MM.1S (cell line): ENCODE measurements around the gene CACNG4.

Experiments used
- DNase-seq: peaks from one replicate; pipeline ENCODE4 v3.0.0-alpha.2; 2015
- H2AFZ ChIP-seq: fragments of 300-600 bp; sonication (generic); 2 replicates; pipeline ENCODE4 v1.6.0; 2016; ENCODE audit warnings: antibody characterized with exemption, low read length
- H3F3A ChIP-seq: fragments of 300-600 bp; sonication (generic); 2 replicates; pipeline ENCODE4 v1.6.1; 2016; ENCODE audit warnings: mild to moderate bottlenecking, antibody characterized with exemption, low read length, moderate library complexity, mixed read lengths; ENCODE audit not compliant: insufficient read depth
- H3K27ac ChIP-seq: fragments of 300-600 bp; sonication (generic); 2 replicates; pipeline ENCODE4 v1.5.1; 2016; ENCODE audit warnings: mild to moderate bottlenecking, low read length
- H3K27me3 ChIP-seq: fragments of 300-600 bp; sonication (generic); replicated peaks from 2 replicates; pipeline ENCODE4 v1.6.0; 2016; ENCODE audit warnings: low read length; ENCODE audit not compliant: insufficient read depth
- H3K36me3 ChIP-seq: fragments of 300-600 bp; sonication (generic); replicated peaks from 2 replicates; pipeline ENCODE4 v1.6.1; 2016; ENCODE audit warnings: mild to moderate bottlenecking, low read length, mixed read lengths; ENCODE audit not compliant: insufficient read depth
- H3K4me1 ChIP-seq: fragments of 300-600 bp; sonication (generic); 2 replicates; pipeline ENCODE4 v1.6.1; 2016; ENCODE audit warnings: low read length, mixed read lengths
- H3K4me2 ChIP-seq: fragments of 300-600 bp; sonication (generic); 2 replicates; pipeline ENCODE4 v1.6.0; 2016; ENCODE audit warnings: low read depth, low read length
- H3K4me3 ChIP-seq: fragments of 300-600 bp; sonication (generic); 2 replicates; pipeline ENCODE4 v1.5.1; 2016; ENCODE audit warnings: low read length, mixed read lengths
- H3K79me2 ChIP-seq: fragments of 300-600 bp; sonication (generic); 2 replicates; pipeline ENCODE4 v1.6.1; 2016; ENCODE audit warnings: mixed run types, low read length, mixed read lengths
- H3K9ac ChIP-seq: fragments of 300-600 bp; sonication (generic); 2 replicates; pipeline ENCODE4 v1.6.1; 2016; ENCODE audit warnings: low read length, mixed read lengths
- H3K9me2 ChIP-seq: fragments of 300-600 bp; sonication (generic); replicated peaks from 2 replicates; pipeline ENCODE4 v1.6.1; 2016; ENCODE audit warnings: mild to moderate bottlenecking, low read length, mixed read lengths; ENCODE audit not compliant: insufficient read depth
- H3K9me3 ChIP-seq: fragments of 300-600 bp; sonication (generic); replicated peaks from 2 replicates; pipeline ENCODE4 v1.6.1; 2016; ENCODE audit warnings: mild to moderate bottlenecking, low read length, mixed read lengths; ENCODE audit not compliant: insufficient read depth
- H4K20me1 ChIP-seq: fragments of 300-600 bp; sonication (generic); 2 replicates; pipeline ENCODE4 v1.6.1; 2016; ENCODE audit warnings: mild to moderate bottlenecking, low read length, moderate library complexity, mixed read lengths; ENCODE audit not compliant: insufficient read depth
- CTCF ChIP-seq: fragments of 300-600 bp; sonication (generic); IDR thresholded peaks from 2 replicates; pipeline ENCODE4 v1.5.1; 2016; ENCODE audit warnings: antibody characterized with exemption, low read length, mixed read lengths
- EZH2 ChIP-seq: fragments of 300-600 bp; sonication (generic); optimal IDR thresholded peaks from 2 replicates; pipeline ENCODE3; 2017; ENCODE audit warnings: low read depth, mild to moderate bottlenecking, antibody characterized with exemption, low read length, mixed read lengths
- EZH2phosphoT487 ChIP-seq: fragments of 300-600 bp; sonication (generic); IDR thresholded peaks from 2 replicates; pipeline ENCODE4 v1.6.1; 2018; ENCODE audit warnings: antibody characterized with exemption, low read length

Gene CACNG4

GRCh38 chr17:67011527-67012175 lies 47.1 kb downstream of the CACNG4 start:
- H3F3A ChIP-seq = no peaks in the 10 kb centered on the region
- no peaks in the 10 kb centered on the region for H3K9me3 ChIP-seq
- H4K20me1 ChIP-seq = no peaks in the 10 kb centered on the region
- no peaks in the 10 kb centered on the region for H3K9me2 ChIP-seq
- DNase-seq = no peak
- no peak overlapping the region for H3K9ac ChIP-seq
- H3K79me2 ChIP-seq = no peaks in the 10 kb centered on the region
- H3K27ac ChIP-seq = no peak overlapping the region
- H2AFZ ChIP-seq = no peak overlapping the region
- peaks cover 4% of the 10 kb centered on the region; the same call in 1 of the 2 replicates for H3K4me1 ChIP-seq
- H3K27me3 ChIP-seq = no peaks in the 10 kb centered on the region; the same call in 1 of the 2 replicates
- TF ChIP-seq CTCF = no peak
- H3K36me3 ChIP-seq = no peaks in the 10 kb centered on the region
- H3K4me2 ChIP-seq = no peak overlapping the region
- H3K4me3 ChIP-seq = no peak overlapping the region

- no peak for DNase-seq
- no peak overlapping the region for H2AFZ ChIP-seq
- no peaks in the 10 kb centered on the region for H3K36me3 ChIP-seq
- TF ChIP-seq EZH2 (no peak), EZH2phosphoT487 (no peak), CTCF (no peak)
- peaks cover 4% of the 10 kb centered on the region; the same call in 1 of the 2 replicates for H3K4me1 ChIP-seq
- H3K79me2 ChIP-seq = no peaks in the 10 kb centered on the region
- H3K9ac ChIP-seq = no peak overlapping the region
- no peaks in the 10 kb centered on the region for H3K9me2 ChIP-seq
- no peak overlapping the region for H3K4me2 ChIP-seq
- H4K20me1 ChIP-seq = no peaks in the 10 kb centered on the region
- H3K4me3 ChIP-seq = no peak overlapping the region
- H3K27me3 ChIP-seq = peaks cover under 1% of the 10 kb centered on the region; the same call in 1 of the 2 replicates
- H3K9me3 ChIP-seq = no peaks in the 10 kb centered on the region
- no peak overlapping the region for H3K27ac ChIP-seq
- H3F3A ChIP-seq = no peaks in the 10 kb centered on the region
These were observed 49.4 kb downstream of the CACNG4 start for GRCh38 chr17:67013891-67014290.

DNA sequence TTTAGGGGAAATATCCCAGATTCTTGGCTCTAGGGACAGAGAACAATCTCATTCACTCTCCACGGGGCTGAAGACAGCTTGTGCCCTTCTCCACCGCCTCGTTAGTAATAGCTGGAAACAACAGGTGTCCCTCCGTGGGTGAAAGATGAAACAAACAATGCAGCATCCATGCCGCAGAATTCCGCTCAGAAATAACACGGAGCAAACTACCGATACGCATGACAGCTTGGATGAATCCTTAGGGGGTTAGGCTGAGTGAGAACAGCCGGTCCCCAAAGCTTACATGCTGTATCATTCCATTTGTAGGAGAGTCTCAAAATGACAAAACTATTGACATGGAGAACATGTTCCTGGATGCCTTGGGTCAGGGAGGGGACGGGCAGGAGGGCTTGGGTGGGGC lies 50.5 kb downstream of the CACNG4 start:
- H3K4me1 ChIP-seq = peaks cover 4% of the 10 kb centered on the region; the same call in 1 of the 2 replicates
- H2AFZ ChIP-seq = no peak overlapping the region
- H3K27ac ChIP-seq = no peak overlapping the region
- H3K79me2 ChIP-seq = no peaks in the 10 kb centered on the region
- DNase-seq = no peak
- H3K4me2 ChIP-seq = no peak overlapping the region
- TF ChIP-seq CTCF (no peak), EZH2 (no peak)
- no peaks in the 10 kb centered on the region for H4K20me1 ChIP-seq
- H3K9me2 ChIP-seq = no peaks in the 10 kb centered on the region
- no peak overlapping the region for H3K4me3 ChIP-seq
- H3F3A ChIP-seq = no peaks in the 10 kb centered on the region
- no peak overlapping the region for H3K9ac ChIP-seq
- H3K27me3 ChIP-seq = peaks cover 11% of the 10 kb centered on the region; the same call in 1 of the 2 replicates
- no peaks in the 10 kb centered on the region for H3K9me3 ChIP-seq
- no peaks in the 10 kb centered on the region for H3K36me3 ChIP-seq
